ENCODE data around the gene ADCY4. TPM values are rescaled to one million over a fixed set of nuclear protein-coding genes. Genes with fewer than 3 reads are reported as not detected.

Gene ADCY4
- total RNA-seq, 1 donor from 2014 or later: 3.4 TPM

GRCh38 chr14:24270537-24271133 is 64.2 kb downstream of the ADCY4 start:
- no peaks in the 10 kb centered on the region for H3K27me3 Mint-ChIP-seq (ENCODE audit: low read depth)
- H3K27ac Mint-ChIP-seq: peak overlapping the region; percentile 93
- peak overlapping the region; percentile 84 for H3K4me3 Mint-ChIP-seq
- H3K9me3 Mint-ChIP-seq: no peaks in the 10 kb centered on the region
- H3K36me3 Mint-ChIP-seq: peaks cover 13% of the 10 kb centered on the region
- no peak for TF ChIP-seq CTCF (IDR thresholded peaks at IDR 0.05; ENCODE audit: unreplicated experiment)
- H3K4me1 Mint-ChIP-seq: peaks cover 24% of the 10 kb centered on the region
- DNase-seq (ENCODE audit: low spot score in 2 of 2, unreplicated experiment in 2 of 2): no peak

GRCh38 chr14:24269910-24270536 is 64.8 kb downstream of the ADCY4 start:
- Mint-ChIP-seq H3K9me3 (no peaks in the 10 kb centered on the region), H3K27ac (no peak overlapping the region), H3K4me3 (peak overlapping the region; percentile 84), H3K27me3 (ENCODE audit: low read depth) (no peaks in the 10 kb centered on the region), H3K36me3 (peaks cover 13% of the 10 kb centered on the region), H3K4me1 (peaks cover 24% of the 10 kb centered on the region)
- no peak for DNase-seq (ENCODE audit: low spot score in 2 of 2, unreplicated experiment in 2 of 2)
- TF ChIP-seq CTCF (IDR thresholded peaks at IDR 0.05; ENCODE audit: unreplicated experiment): no peak

- H3K9me3 Mint-ChIP-seq: no peaks in the 10 kb centered on the region
- H3K27ac Mint-ChIP-seq: no peak overlapping the region
- peaks cover 13% of the 10 kb centered on the region for H3K36me3 Mint-ChIP-seq
- no peak for TF ChIP-seq CTCF (IDR thresholded peaks at IDR 0.05; ENCODE audit: unreplicated experiment)
- H3K4me3 Mint-ChIP-seq: no peak overlapping the region
- DNase-seq (ENCODE audit: low spot score in 2 of 2, unreplicated experiment in 2 of 2): no peak
- H3K4me1 Mint-ChIP-seq: peaks cover 27% of the 10 kb centered on the region
- H3K27me3 Mint-ChIP-seq (ENCODE audit: low read depth): no peaks in the 10 kb centered on the region
Observed at GRCh38 chr14:24269368-24269767, 65.5 kb downstream of the ADCY4 start.

Other genes starting within 250 kb of the ADCY4 start
- 18.9 to 22.2 TPM (median 20.6 TPM) in 3 replicates for gene PCK2, start 240.8 kb downstream of the ADCY4 start, total RNA-seq
- 62.3 to 71.1 TPM (median 63.7 TPM) in 3 replicates for gene DCAF11, start 220.3 kb downstream of the ADCY4 start, total RNA-seq
- gene NRL, start 220.1 kb downstream of the ADCY4 start, total RNA-seq: 1.5 to 2.0 TPM (median 1.8 TPM) in 3 replicates
- gene FITM1, start 204.4 kb downstream of the ADCY4 start, total RNA-seq: 0.75 to 1.5 TPM (median 1.0 TPM) in 3 replicates
- 148 to 154 TPM (median 154 TPM) in 3 replicates for gene PSME1, start 198.9 kb downstream of the ADCY4 start, total RNA-seq
- 17.7 to 21.3 TPM (median 21.2 TPM) in 3 replicates for gene EMC9, start 193.5 kb downstream of the ADCY4 start, total RNA-seq
- 143 to 149 TPM (median 148 TPM) in 3 replicates for gene PSME2, start 188.5 kb downstream of the ADCY4 start, total RNA-seq
- gene RNF31, start 187.6 kb downstream of the ADCY4 start, total RNA-seq: 90.5 to 96.0 TPM (median 90.5 TPM) in 3 replicates
- 244 to 274 TPM (median 250 TPM) in 3 replicates for gene IRF9, start 173.8 kb downstream of the ADCY4 start, total RNA-seq
- 465 to 486 TPM (median 484 TPM) in 3 replicates for gene REC8, start 163.0 kb downstream of the ADCY4 start, total RNA-seq
- 38.4 to 43.2 TPM (median 39.3 TPM) in 3 replicates for gene IPO4, start 146.3 kb downstream of the ADCY4 start, total RNA-seq
- 44.9 to 45.8 TPM (median 45.7 TPM) in 3 replicates for gene TM9SF1, start 139.6 kb downstream of the ADCY4 start, total RNA-seq
- gene TSSK4, start 129.4 kb downstream of the ADCY4 start, total RNA-seq: 0.29 to 0.49 TPM (median 0.31 TPM) in 3 replicates
- gene CHMP4A, start 121.6 kb downstream of the ADCY4 start, total RNA-seq: 38.4 to 48.0 TPM (median 44.7 TPM) in 3 replicates
- 18.0 to 18.4 TPM (median 18.3 TPM) in 3 replicates for gene MDP1, start 119.0 kb downstream of the ADCY4 start, total RNA-seq
- gene NEDD8, start 102.7 kb downstream of the ADCY4 start, total RNA-seq: 148 to 156 TPM (median 155 TPM) in 3 replicates
- gene GMPR2, start 102.1 kb downstream of the ADCY4 start, total RNA-seq: 72.5 to 78.7 TPM (median 74.1 TPM) in 3 replicates
- gene TINF2, start 92.4 kb downstream of the ADCY4 start, total RNA-seq: 49.1 to 55.2 TPM (median 51.1 TPM) in 3 replicates
- 9.5 to 12.1 TPM (median 10.2 TPM) in 3 replicates for gene TGM1, start 71.9 kb downstream of the ADCY4 start, total RNA-seq
- 28.7 to 34.5 TPM (median 31.2 TPM) in 3 replicates for gene RABGGTA, start 63.5 kb downstream of the ADCY4 start, total RNA-seq
- gene DHRS1, start 35.3 kb downstream of the ADCY4 start, total RNA-seq: 38.3 to 41.4 TPM (median 39.8 TPM) in 3 replicates
- 27.8 to 30.8 TPM (median 28.8 TPM) in 3 replicates for gene NOP9, start 35.2 kb downstream of the ADCY4 start, total RNA-seq
- gene CIDEB, start 27.1 kb downstream of the ADCY4 start, total RNA-seq: not detected in 3 replicates
- gene LTB4R2, start 24.9 kb downstream of the ADCY4 start, total RNA-seq: 13.0 to 14.9 TPM (median 14.8 TPM) in 3 replicates
- gene LTB4R, start 23.6 kb downstream of the ADCY4 start, total RNA-seq: 10.7 to 11.8 TPM (median 11.1 TPM) in 3 replicates
- 1.9 to 2.2 TPM (median 2.0 TPM) in 3 replicates for gene RIPK3, start 4.9 kb upstream of the ADCY4 start, total RNA-seq
- gene NFATC4, start 33.1 kb upstream of the ADCY4 start, total RNA-seq: 291 to 298 TPM (median 292 TPM) in 3 replicates
- 171 to 173 TPM (median 173 TPM) in 3 replicates for gene NYNRIN, start 63.9 kb upstream of the ADCY4 start, total RNA-seq
- gene CBLN3, start 94.6 kb upstream of the ADCY4 start, total RNA-seq: 3.9 to 5.5 TPM (median 4.8 TPM) in 3 replicates
- gene KHNYN, start 94.9 kb upstream of the ADCY4 start, total RNA-seq: 89.2 to 92.2 TPM (median 89.3 TPM) in 3 replicates
- gene SDR39U1, start 107.7 kb upstream of the ADCY4 start, total RNA-seq: 56.7 to 69.3 TPM (median 64.2 TPM) in 3 replicates
- not detected in 3 replicates for gene CMA1, start 173.2 kb upstream of the ADCY4 start, total RNA-seq
- not detected in 3 replicates for gene CTSG, start 241.2 kb upstream of the ADCY4 start, total RNA-seq